K562 (cell line): ENCODE results near the gene FKBP8. TPM values are rescaled to one million over a fixed set of nuclear protein-coding genes. Genes with fewer than 3 reads are reported as not detected.

ENCODE experiments used
- ADNP ChIP-seq: fragments of 200-800 bp; sonication (Bioruptor generic); IDR thresholded peaks from 2 replicates; pipeline ENCODE4 v1.6.1; 2016; ENCODE audit warnings: missing genetic modification characterization, missing compliant biosample characterization
- BCOR ChIP-seq: fragments of 450-650 bp; IDR thresholded peaks from 2 replicates; pipeline ENCODE4 v1.6.1; 2016
- BMI1 ChIP-seq: fragments of 150-350 bp; IDR thresholded peaks from 2 replicates; pipeline ENCODE4 v1.6.1; 2014; ENCODE audit warnings: low read length
- C11orf30 ChIP-seq: fragments of 450-650 bp; IDR thresholded peaks from 2 replicates; pipeline ENCODE4 v1.6.1; 2016; ENCODE audit warnings: low read depth, mild to moderate bottlenecking
- CBFB ChIP-seq: sonication (generic); formaldehyde crosslinking; IDR thresholded peaks from 2 replicates; pipeline ENCODE4 v1.4.0; 2020; ENCODE audit warnings: mild to moderate bottlenecking, missing genetic modification reagents
- CXXC5 ChIP-seq: fragments of 250-450 bp; sonication (Bioruptor Pico); IDR thresholded peaks from 2 replicates; pipeline ENCODE4 v1.8.0; 2022; ENCODE audit warnings: inconsistent platforms, mild to moderate bottlenecking, moderate library complexity
- DNMT1 ChIP-seq: fragments of 450-650 bp; IDR thresholded peaks from 2 replicates; pipeline ENCODE4 v1.6.1; 2016; ENCODE audit warnings: antibody characterized with exemption, mild to moderate bottlenecking
- ESRRB ChIP-seq: fragments of 250-450 bp; sonication (Bioruptor Pico); IDR thresholded peaks from 2 replicates; pipeline ENCODE4 v1.5.0; 2020; ENCODE audit warnings: mild to moderate bottlenecking, moderate library complexity, borderline replicate concordance
- MAZ ChIP-seq, 2 experiments: fragments of 450-650 bp in 1 of 2; sonication (generic) in 1 of 2; formaldehyde crosslinking; IDR thresholded peaks in 1 of 2; conservative IDR thresholded peaks in 1 of 2; 2 replicates each; pipeline versions ENCODE4 v1.4.0 to v1.5.0; 2020; ENCODE audit warnings: mild to moderate bottlenecking in 1 of 2, missing genetic modification reagents in 1 of 2
- MCM3 ChIP-seq: fragments of 450-650 bp; IDR thresholded peaks from 2 replicates; pipeline ENCODE4 v1.6.1; 2016
- NFYB ChIP-seq: IDR thresholded peaks from 2 replicates; pipeline ENCODE4 v1.6.1; 2011; ENCODE audit warnings: mild to moderate bottlenecking, moderate library complexity; ENCODE audit not compliant: insufficient read length; ENCODE audit errors: extremely low read depth
- RBM17 ChIP-seq: fragments of 200-400 bp; formaldehyde crosslinking; IDR thresholded peaks from 2 replicates; pipeline ENCODE4 v1.6.1; 2017; ENCODE audit warnings: low read depth, mild to moderate bottlenecking, low read length, borderline replicate concordance
- RBM22 ChIP-seq: fragments of 200-400 bp; formaldehyde crosslinking; IDR thresholded peaks from 2 replicates; pipeline ENCODE4 v1.6.1; 2018; ENCODE audit warnings: low read length, low read depth; ENCODE audit not compliant: poor library complexity, severe bottlenecking
- RUNX1 ChIP-seq: sonication (generic); IDR thresholded peaks from 2 replicates; pipeline ENCODE4 v1.6.1; 2016; ENCODE audit warnings: antibody characterized with exemption, low read depth
- SAFB2 ChIP-seq: fragments of 200-400 bp; formaldehyde crosslinking; IDR thresholded peaks from 2 replicates; pipeline ENCODE4 v1.6.1; 2018; ENCODE audit warnings: borderline replicate concordance, low read length, low read depth, moderate library complexity; ENCODE audit not compliant: severe bottlenecking
- SMAD2 ChIP-seq: fragments of 150-350 bp; IDR thresholded peaks from 2 replicates; pipeline ENCODE4 v1.6.1; 2014; ENCODE audit warnings: low read depth, mild to moderate bottlenecking, low read length
- STAT5A ChIP-seq: IDR thresholded peaks from 2 replicates; pipeline ENCODE4 v1.6.1; 2012; ENCODE audit warnings: low read length, inconsistent platforms, borderline replicate concordance
- TAF1 ChIP-seq: IDR thresholded peaks from 2 replicates; pipeline ENCODE4 v1.6.1; 2011; ENCODE audit warnings: mild to moderate bottlenecking, low read length, moderate library complexity; ENCODE audit not compliant: insufficient read depth, control insufficient read depth, severe bottlenecking; ENCODE audit errors: extremely low read depth
- ZC3H4 ChIP-seq: sonication (generic); formaldehyde crosslinking; IDR thresholded peaks from 2 replicates; pipeline ENCODE4 v1.9.0; 2021; ENCODE audit warnings: missing genetic modification reagents, borderline replicate concordance
- ZKSCAN8 ChIP-seq: fragments of 200-800 bp; sonication (Bioruptor generic); IDR thresholded peaks from 2 replicates; pipeline ENCODE4 v1.6.1; 2016; ENCODE audit warnings: missing genetic modification characterization, missing compliant biosample characterization
- ZNF197 ChIP-seq: fragments of 200-800 bp; sonication (Bioruptor generic); IDR thresholded peaks from 2 replicates; pipeline ENCODE4 v1.6.1; 2016; ENCODE audit warnings: low read depth, missing genetic modification characterization, missing compliant biosample characterization
- ZNF282 ChIP-seq: sonication (generic); formaldehyde crosslinking; IDR thresholded peaks from 2 replicates; pipeline ENCODE4 v1.8.1; 2023; ENCODE audit warnings: missing genetic modification reagents
- ZNF583 ChIP-seq: fragments of 250-450 bp; sonication (Bioruptor Pico); IDR thresholded peaks from 2 replicates; pipeline ENCODE4 v1.4.0; 2020
- polyA plus RNA-seq, 8 experiments: library from polyadenylated mRNA; depleted of rRNA in 4 of 8; stranded (reverse) in 5 of 8; unstranded in 3 of 8; fragments of >200 nt; fragmentation: Nextera tagmentation in 2 of 8; fragmentation: Illumina TruSeq in 1 of 8; extraction: Ambion mirVana in 2 of 8; extraction: Trizol in 1 of 8; gene quantifications; 2 replicates each; pipeline versions ENCODE4 v1.2.1 to v1.2.3, GENCODE V29; 2011 to 2014; ENCODE audit warnings: inconsistent platforms in 1 of 8, missing spikeins in 1 of 8
- total RNA-seq, 7 experiments: library from RNA; depleted of rRNA in 6 of 7; stranded (reverse); fragments of >200 nt in 6 of 7; fragmentation: Illumina TruSeq in 2 of 7; extraction: Trizol in 2 of 7; gene quantifications; 2 replicates each; pipeline versions ENCODE4 v1.2.1 to v1.2.3, GENCODE V29; 2011 to 2021; ENCODE audit warnings: low replicate concordance in 1 of 7
- TF ChIP-seq, protein P1 (sequence below), 2 experiments: fragments of 450-650 bp; conservative IDR thresholded peaks; 2 replicates each; pipeline ENCODE4 v1.6.1; 2017; ENCODE audit warnings: mild to moderate bottlenecking in 2 of 2, moderate library complexity in 2 of 2
- TF ChIP-seq, protein P2 (sequence below): fragments of 450-650 bp; IDR thresholded peaks from 2 replicates; pipeline ENCODE4 v1.6.1; 2018; ENCODE audit not compliant: partially characterized antibody

The FKBP8 gene
- total and polyA plus RNA-seq, 9 of the 15 experiments (the other 6 are each of a cell fraction or from before 2014, with no cell fraction given): 0.46 to 236 (median 104) TPM

DNA sequence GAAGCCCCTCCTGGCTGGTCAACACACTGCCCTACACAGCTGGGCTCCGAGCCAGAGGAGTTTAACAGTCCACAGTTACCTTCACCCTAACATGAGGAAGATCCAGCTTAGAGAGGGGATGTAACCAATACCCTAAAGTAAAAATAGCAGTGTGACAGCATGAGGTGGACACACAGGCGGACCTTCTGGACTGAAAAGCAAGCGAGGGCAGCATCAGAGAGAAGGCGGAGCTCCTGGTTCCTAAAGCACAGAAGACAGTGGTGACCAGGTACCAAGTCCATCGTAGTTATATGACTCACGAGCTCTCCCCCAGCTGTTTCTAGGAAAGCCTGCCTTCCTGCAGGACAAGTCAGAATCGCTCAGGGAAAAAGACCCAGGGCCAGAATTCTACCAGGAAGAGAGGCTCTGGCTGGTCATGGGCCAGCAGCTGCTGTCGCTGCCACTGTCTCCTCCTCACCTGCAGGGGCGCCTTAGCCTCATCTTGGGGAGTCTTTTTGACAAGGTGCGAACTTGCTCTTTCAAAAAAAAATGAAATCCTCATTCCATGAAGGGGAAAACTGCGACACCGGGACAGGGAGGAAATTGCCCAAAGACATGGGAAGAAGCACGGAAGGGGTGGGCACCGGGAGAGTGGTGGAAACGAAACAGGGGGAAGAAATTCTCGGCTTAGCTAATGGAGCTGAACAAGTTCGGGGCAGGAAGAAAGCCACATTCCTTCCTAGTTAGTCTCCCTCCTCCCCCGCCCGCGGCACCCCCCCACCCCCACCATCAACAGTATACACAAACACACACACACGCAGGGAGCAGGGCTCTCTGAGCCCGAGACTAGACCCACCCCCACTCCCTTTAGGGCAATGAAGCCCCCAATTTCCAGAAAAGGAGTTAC lies 23.2 kb downstream of the FKBP8 start (continued):
- TF ChIP-seq ZNF282 (CRISPR knock-in tag) (no peak), TAF1 (peak; percentile 21), CXXC5 (CRISPR knock-in tag) (no peak), SMAD2 (no peak), ADNP (tag) (no peak), ZKSCAN8 (CRISPR knock-in tag) (no peak), RBM22 (no peak), C11orf30 (peak; percentile 32; the same call in 1 of the 2 replicates), BMI1 (no peak), ZNF197 (CRISPR knock-in tag) (no peak), ESRRB (CRISPR knock-in tag) (no peak), MAZ (CRISPR knock-in tag; conservative IDR thresholded peaks at IDR 0.05 in 1 of 2, IDR thresholded peaks at IDR 0.05 in 1 of 2) (no peak), ZC3H4 (CRISPR knock-in tag) (no peak), MCM3 (no peak), NFYB (no peak), BCOR (no peak; the same call in 1 of the 2 replicates), DNMT1 (no peak), RUNX1 (no peak), STAT5A (no peak), SAFB2 (no peak), ZNF583 (CRISPR knock-in tag) (no peak), RBM17 (no peak), CBFB (CRISPR knock-in tag) (no peak)
- TF ChIP-seq, protein P1, sequence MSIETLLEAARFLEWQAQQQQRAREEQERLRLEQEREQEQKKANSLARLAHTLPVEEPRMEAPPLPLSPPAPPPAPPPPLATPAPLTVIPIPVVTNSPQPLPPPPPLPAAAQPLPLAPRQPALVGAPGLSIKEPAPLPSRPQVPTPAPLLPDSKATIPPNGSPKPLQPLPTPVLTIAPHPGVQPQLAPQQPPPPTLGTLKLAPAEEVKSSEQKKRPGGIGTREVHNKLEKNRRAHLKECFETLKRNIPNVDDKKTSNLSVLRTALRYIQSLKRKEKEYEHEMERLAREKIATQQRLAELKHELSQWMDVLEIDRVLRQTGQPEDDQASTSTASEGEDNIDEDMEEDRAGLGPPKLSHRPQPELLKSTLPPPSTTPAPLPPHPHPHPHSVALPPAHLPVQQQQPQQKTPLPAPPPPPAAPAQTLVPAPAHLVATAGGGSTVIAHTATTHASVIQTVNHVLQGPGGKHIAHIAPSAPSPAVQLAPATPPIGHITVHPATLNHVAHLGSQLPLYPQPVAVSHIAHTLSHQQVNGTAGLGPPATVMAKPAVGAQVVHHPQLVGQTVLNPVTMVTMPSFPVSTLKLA (conservative IDR thresholded peaks at IDR 0.05): peak; percentile 33 to 65; a peak in 3 of 4 replicates
- TF ChIP-seq, protein P2, sequence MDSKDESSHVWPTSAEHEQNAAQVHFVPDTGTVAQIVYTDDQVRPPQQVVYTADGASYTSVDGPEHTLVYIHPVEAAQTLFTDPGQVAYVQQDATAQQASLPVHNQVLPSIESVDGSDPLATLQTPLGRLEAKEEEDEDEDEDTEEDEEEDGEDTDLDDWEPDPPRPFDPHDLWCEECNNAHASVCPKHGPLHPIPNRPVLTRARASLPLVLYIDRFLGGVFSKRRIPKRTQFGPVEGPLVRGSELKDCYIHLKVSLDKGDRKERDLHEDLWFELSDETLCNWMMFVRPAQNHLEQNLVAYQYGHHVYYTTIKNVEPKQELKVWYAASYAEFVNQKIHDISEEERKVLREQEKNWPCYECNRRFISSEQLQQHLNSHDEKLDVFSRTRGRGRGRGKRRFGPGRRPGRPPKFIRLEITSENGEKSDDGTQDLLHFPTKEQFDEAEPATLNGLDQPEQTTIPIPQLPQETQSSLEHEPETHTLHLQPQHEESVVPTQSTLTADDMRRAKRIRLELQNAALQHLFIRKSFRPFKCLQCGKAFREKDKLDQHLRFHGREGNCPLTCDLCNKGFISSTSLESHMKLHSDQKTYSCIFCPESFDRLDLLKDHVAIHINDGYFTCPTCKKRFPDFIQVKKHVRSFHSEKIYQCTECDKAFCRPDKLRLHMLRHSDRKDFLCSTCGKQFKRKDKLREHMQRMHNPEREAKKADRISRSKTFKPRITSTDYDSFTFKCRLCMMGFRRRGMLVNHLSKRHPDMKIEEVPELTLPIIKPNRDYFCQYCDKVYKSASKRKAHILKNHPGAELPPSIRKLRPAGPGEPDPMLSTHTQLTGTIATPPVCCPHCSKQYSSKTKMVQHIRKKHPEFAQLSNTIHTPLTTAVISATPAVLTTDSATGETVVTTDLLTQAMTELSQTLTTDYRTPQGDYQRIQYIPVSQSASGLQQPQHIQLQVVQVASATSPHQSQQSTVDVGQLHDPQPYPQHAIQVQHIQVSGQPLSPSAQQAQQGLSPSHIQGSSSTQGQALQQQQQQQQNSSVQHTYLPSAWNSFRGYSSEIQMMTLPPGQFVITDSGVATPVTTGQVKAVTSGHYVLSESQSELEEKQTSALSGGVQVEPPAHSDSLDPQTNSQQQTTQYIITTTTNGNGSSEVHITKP: peak; percentile 18
